Measurements from ENCODE around the gene RPL10.

Gene RPL10

DNA sequence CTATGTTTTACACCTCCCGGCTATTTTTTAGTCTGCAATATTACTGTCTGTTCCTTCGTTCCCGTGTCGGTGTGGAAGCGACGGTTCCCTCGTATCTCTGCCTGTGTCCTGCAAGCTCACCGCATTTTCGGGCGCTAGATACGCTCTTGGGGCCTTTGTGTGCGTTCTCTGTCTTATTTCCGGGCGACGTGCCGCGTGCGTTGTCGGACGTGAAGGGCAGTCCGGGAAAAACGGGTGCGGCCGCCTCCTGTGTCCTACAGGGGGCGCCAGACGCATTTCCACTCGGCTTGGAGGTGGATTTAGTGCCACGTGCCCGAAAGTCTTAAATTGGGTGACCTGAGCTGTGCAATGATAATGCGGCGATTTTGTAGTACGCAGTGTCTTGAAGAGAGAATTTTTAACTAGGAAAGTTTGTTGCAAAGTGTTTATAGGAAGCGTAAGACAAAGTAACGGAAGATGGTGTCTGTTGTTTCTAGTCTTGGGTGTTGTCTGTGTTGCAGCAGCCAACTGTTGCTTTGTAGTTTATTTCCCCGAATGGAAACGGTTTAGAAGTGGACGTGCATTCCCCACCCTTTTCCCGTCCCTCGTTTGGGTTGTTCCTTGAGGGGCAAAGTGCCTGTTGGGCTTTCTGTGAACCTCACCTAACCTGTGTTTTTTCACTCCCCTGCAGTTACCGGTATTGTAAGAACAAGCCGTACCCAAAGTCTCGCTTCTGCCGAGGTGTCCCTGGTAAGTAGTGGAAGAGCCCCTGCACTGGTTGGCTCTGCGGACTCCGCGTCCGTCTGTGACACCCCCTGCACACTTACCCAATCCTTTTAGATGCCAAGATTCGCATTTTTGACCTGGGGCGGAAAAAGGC is 720 bp downstream of the RPL10 start:
- TF ChIP-seq, protein P1, sequence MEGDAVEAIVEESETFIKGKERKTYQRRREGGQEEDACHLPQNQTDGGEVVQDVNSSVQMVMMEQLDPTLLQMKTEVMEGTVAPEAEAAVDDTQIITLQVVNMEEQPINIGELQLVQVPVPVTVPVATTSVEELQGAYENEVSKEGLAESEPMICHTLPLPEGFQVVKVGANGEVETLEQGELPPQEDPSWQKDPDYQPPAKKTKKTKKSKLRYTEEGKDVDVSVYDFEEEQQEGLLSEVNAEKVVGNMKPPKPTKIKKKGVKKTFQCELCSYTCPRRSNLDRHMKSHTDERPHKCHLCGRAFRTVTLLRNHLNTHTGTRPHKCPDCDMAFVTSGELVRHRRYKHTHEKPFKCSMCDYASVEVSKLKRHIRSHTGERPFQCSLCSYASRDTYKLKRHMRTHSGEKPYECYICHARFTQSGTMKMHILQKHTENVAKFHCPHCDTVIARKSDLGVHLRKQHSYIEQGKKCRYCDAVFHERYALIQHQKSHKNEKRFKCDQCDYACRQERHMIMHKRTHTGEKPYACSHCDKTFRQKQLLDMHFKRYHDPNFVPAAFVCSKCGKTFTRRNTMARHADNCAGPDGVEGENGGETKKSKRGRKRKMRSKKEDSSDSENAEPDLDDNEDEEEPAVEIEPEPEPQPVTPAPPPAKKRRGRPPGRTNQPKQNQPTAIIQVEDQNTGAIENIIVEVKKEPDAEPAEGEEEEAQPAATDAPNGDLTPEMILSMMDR (IDR thresholded peaks at IDR 0.05): peak; percentile 76

DNA sequence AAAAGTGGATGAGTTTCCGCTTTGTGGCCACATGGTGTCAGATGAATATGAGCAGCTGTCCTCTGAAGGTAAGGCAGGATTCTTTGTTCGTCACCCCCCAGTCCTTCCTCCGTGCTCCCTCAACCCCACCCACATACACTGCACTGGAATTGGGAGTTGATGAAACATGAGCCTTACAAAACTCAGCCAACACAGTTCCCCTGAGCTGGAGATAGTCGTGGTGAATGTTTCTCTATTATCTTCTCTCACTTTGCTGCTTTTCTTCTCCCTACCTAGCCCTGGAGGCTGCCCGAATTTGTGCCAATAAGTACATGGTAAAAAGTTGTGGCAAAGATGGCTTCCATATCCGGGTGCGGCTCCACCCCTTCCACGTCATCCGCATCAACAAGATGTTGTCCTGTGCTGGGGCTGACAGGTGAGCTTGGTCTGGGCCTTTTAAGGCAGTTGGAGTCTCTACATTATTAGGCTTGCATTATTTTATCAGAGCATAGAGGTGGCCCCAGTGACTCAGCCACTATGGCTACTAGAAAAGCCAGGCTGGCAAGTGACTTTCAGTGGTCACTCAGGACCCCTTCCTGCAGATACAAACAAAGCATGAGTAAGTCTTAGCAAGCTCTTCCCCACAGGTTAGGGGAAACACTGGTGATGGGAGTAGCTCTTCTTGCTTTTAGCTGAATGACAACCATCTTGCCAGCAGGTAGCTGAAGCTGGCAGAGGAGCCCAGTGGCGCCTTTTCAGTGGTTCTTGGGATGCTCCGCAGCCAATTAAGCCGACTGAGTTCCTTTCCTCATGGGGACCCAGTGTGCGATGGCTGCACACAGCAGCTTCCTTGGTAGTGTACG is 1.6 kb downstream of the RPL10 start:
- TF ChIP-seq, protein P1 (IDR thresholded peaks at IDR 0.05): no peak

DNA sequence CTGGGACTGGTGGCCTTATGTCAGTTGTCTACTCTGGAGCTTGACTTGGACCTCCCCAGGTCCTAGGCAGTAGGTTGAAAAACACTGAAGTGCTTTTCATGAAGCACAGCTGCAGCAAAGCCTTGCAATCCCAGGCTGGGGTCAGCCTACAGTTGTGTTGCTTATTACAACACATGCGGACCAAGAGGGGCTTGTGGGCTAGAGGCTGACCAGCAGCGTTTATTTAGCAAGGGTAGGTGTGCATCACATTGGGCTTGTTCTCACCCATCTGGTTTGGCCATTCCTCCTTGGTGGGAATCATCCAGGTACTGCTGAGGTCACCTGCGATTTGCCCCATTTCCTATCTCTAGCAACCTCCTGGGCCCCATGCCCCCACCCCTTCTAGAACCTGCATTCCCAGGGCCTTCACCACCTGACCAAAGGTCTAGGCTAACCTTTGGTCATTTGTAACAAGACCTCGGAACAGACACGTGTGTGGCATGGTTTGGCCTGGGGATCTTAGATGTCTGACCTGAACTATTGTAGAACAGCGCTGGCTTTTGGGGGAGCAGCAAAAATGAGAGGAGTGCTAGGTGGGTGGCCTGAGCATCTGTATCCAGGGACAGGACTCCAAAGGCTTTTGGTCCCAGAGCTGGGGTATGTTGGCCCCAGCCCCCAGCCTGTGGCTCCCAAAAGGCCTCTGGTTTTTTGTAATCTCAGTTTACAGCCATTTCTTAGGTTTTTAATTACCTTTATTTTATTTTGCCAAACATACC is 3.0 kb downstream of the RPL10 start:
- TF ChIP-seq, protein P1 (IDR thresholded peaks at IDR 0.05): no peak

DNA sequence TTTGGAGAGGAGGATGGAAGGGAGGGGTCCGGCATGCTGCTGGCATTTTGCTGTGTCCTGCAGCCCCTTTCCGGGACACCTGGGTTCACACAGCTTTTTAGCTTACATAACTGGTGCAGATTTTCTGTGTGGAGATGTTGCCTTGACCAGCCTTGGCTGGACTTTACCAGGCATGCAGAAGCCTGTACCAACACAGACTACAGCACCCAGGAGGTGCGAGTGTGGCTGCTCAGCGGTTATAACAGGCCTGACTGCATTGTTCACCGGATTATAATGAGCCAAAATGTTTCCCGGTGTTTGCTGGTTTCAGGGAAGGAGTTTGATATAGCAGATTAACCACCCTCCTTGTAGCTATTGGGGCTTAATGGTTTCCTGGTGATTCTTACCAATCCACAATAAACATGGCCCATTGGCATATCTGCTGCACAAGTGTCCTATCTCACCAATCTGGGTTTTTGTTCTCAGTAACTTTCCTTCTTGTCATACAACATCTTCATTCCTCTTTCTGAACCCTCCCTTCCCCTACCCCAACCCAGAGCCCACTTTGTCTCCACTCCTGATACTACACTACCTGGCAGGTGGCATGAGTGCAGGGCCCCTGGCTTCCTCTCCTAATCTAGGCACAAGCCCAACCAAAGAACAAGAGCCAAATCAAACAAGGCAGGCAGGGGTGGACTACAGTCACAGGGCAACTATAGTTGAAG is 3.9 kb downstream of the RPL10 start:
- TF ChIP-seq, protein P1 (IDR thresholded peaks at IDR 0.05): no peak

DNA sequence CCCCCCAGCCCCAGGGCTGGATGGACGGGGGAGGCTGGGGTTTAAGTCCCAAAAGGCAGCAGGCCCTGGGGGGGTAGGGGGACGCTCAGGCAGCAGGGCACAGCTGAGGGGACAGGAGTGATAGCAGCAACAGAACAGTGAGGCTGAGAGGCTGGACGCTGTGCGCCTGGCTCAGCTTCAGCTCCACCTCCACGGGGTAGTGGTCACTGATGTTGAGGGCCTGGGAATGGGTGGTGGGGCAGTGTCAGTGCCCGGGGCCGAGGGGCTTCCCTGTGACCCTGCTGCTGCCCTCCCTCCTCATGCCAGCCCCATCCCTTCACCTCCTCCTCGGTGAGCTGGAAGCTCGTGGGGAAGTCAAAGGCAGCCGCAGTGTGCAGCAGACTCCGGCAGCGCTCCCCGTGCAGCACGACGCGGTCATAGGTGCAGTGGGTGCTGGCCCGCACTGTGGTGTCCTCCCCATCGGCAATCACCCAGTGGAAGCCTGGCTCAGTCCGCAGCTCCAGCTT is 4.5 kb downstream of the RPL10 start:
- TF ChIP-seq, protein P1 (IDR thresholded peaks at IDR 0.05): no peak

DNA sequence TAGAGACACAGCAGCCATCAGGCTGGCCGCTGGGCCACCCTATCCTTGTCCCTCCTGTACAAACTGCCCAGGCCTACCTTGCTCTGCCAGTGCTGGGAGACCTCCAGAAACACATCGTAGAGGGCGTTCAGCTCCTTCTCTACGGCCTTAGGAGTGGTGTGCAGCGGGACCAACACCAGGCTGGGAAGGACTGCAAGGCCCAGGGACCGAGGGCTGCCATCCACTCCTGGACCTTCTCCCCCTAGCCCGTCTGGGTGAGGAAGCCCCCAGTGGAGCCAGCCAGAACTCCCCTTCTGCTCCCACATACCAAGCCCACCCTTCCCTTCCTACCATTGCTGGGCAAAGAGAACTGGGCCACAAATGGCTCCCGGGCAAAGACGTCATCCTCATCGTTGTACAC is 5.0 kb downstream of the RPL10 start:
- TF ChIP-seq, protein P1 (IDR thresholded peaks at IDR 0.05): no peak

All from LNCAP (cell line).